Naive thymus-derived CD4-positive, alpha-beta T cell (primary cell): ENCODE results near the gene GLP1R. TPM values are rescaled to one million over a fixed set of nuclear protein-coding genes. Genes with fewer than 3 reads are reported as not detected.

ENCODE experiments used
- ATAC-seq: fragments of 150-1000 bp; cut with Tn5 transposase; 2 replicates; pipeline ENCODE4 v1.10.0; 2021; ENCODE audit warnings: mild to moderate bottlenecking, moderate library complexity
- CTCF ChIA-PET: fragments of 350-600 bp; sonication (Branson Sonifier 250); formaldehyde crosslinking; loops from one replicate; lab custom pipeline; 2021; ENCODE audit warnings: antibody characterized with exemption; lab: Charles Lee
- POLR2A ChIA-PET: fragments of 350-600 bp; sonication (Branson Sonifier 250); formaldehyde crosslinking; loops from one replicate; lab custom pipeline; 2021; ENCODE audit warnings: antibody characterized with exemption, inconsistent platforms; lab: Charles Lee
- DNase-seq, 9 donors: peaks; one replicate each; pipeline versions ENCODE4 v3.0.0 to v3.0.0-alpha.2; 2020 to 2022; ENCODE audit warnings: mixed read lengths in 1 of 9
- H3K27ac ChIP-seq: one replicate; pipeline ENCODE4 v1.7.0; 2013; ENCODE audit warnings: mild to moderate bottlenecking, low read depth, low read length, moderate library complexity
- H3K27me3 ChIP-seq, 2 donors: one replicate each; pipeline ENCODE4 v1.7.0; 2013; ENCODE audit warnings: low read length in 2 of 2, mild to moderate bottlenecking in 2 of 2, moderate library complexity in 2 of 2; ENCODE audit not compliant: control insufficient read depth in 2 of 2, insufficient read depth in 2 of 2
- H3K36me3 ChIP-seq, 3 experiments: 1 replicate in 2 of 3; 2 replicates in 1 of 3; pipeline ENCODE4 v1.7.0; 2013; ENCODE audit warnings: low read length in 3 of 3, mild to moderate bottlenecking in 3 of 3, moderate library complexity in 1 of 3; ENCODE audit not compliant: insufficient read depth in 3 of 3, control insufficient read depth in 2 of 3
- H3K4me1 ChIP-seq, 2 donors: one replicate each; pipeline ENCODE4 v1.7.0; 2013; ENCODE audit warnings: low read length in 2 of 2, mild to moderate bottlenecking in 2 of 2, moderate library complexity in 1 of 2; ENCODE audit not compliant: control insufficient read depth in 2 of 2, insufficient read depth in 2 of 2
- H3K4me3 ChIP-seq: 2 replicates; pipeline ENCODE4 v1.7.0; 2013; ENCODE audit warnings: mild to moderate bottlenecking, low read length
- H3K9me3 ChIP-seq, 3 experiments: 1 replicate in 2 of 3; 2 replicates in 1 of 3; pipeline ENCODE4 v1.7.0; 2013; ENCODE audit warnings: low read length in 3 of 3; ENCODE audit not compliant: control insufficient read depth in 2 of 3
- H3K27ac Mint-ChIP-seq, 9 donors: one replicate each; pipeline ENCODE4 v1.8.0; 2020 to 2022; ENCODE audit warnings: mixed read lengths in 9 of 9, mild to moderate bottlenecking in 8 of 9, moderate library complexity in 5 of 9, inconsistent platforms in 2 of 9
- H3K27me3 Mint-ChIP-seq, 5 donors: one replicate each; pipeline ENCODE4 v1.8.0; 2021 to 2022; ENCODE audit warnings: mixed read lengths in 5 of 5, mild to moderate bottlenecking in 1 of 5
- H3K36me3 Mint-ChIP-seq, 5 donors: one replicate each; pipeline ENCODE4 v1.8.0; 2020 to 2022; ENCODE audit warnings: mixed read lengths in 5 of 5, mild to moderate bottlenecking in 3 of 5, inconsistent platforms in 1 of 5
- H3K4me1 Mint-ChIP-seq, 7 donors: one replicate each; pipeline ENCODE4 v1.8.0; 2020 to 2022; ENCODE audit warnings: mixed read lengths in 7 of 7, mild to moderate bottlenecking in 3 of 7, inconsistent platforms in 1 of 7
- H3K4me3 Mint-ChIP-seq, 10 donors: one replicate each; pipeline ENCODE4 v1.8.0; 2020 to 2022; ENCODE audit warnings: mild to moderate bottlenecking in 10 of 10, mixed read lengths in 10 of 10, moderate library complexity in 6 of 10, inconsistent platforms in 2 of 10
- H3K9me3 Mint-ChIP-seq, 11 donors: one replicate each; pipeline ENCODE4 v1.8.0; 2020 to 2022; ENCODE audit warnings: mixed read lengths in 11 of 11, mild to moderate bottlenecking in 4 of 11, inconsistent platforms in 1 of 11, moderate library complexity in 1 of 11
- intact Hi-C, 2 donors: fragments of 100-400 bp; cut with micrococcal nuclease; formaldehyde crosslinking; loops; one replicate each; pipeline ENCODE4 v1.15.1; 2023
- polyA plus RNA-seq, 2 donors: library from polyadenylated mRNA; unstranded; fragments of 300-500 nt; fragmentation: Illumina TruSeq; gene quantifications; one replicate each; pipeline ENCODE4 v1.2.3, GENCODE V29; 2021
- total RNA-seq, 6 experiments: library from RNA in 5 of 6; stranded (reverse) in 5 of 6; gene quantifications; 1 replicate in 5 of 6; 2 replicates in 1 of 6; pipeline ENCODE4 v1.2.3 and lab custom pipeline; 2021 to 2026

GLP1R gene
- total and polyA plus RNA-seq, 7 experiments from 2014 or later = not detected

DNA sequence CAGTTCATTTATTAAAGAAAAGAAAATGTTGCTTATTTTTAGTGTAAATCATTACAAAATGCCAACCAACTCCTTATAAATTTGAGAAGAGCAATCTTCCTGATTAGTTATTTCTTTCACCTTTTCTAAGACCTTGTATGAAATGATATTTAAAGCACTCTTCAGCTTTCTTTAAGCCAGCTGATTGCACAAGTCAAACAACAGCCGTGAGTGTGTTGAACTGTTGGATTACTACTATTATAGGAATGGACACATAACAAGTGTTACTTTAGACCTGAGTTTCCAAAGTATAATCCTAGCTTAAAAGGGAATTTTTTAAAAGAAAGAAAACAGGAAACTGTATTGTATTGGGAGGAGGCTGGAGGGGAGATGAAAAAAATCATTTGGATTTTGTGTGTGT is 26.8 kb upstream of the GLP1R start:
- ChIA-PET POLR2A (no interaction called here), CTCF (no interaction called here)
- intact Hi-C loops = no loop called here
- H3K4me1 ChIP-seq = no peaks in the 10 kb centered on the region
- no peaks in the 10 kb centered on the region for H3K36me3 Mint-ChIP-seq
- no peaks in the 10 kb centered on the region for H3K4me1 Mint-ChIP-seq
- no peak overlapping the region for H3K27ac Mint-ChIP-seq
- peaks cover 2 to 21% (median 9%) of the 10 kb centered on the region in 5 donors for H3K27me3 Mint-ChIP-seq
- no peaks in the 10 kb centered on the region for H3K9me3 Mint-ChIP-seq
- no peaks in the 10 kb centered on the region for H3K27me3 ChIP-seq
- no peak for ATAC-seq
- no peaks in the 10 kb centered on the region for H3K36me3 ChIP-seq
- H3K4me3 ChIP-seq = no peak overlapping the region
- H3K9me3 ChIP-seq = no peaks in the 10 kb centered on the region
- H3K4me3 Mint-ChIP-seq = no peak overlapping the region
- H3K27ac ChIP-seq = no peak overlapping the region
- DNase-seq = no peak

GRCh38 chr6:39026175-39026574 is 22.4 kb upstream of the GLP1R start:
- ATAC-seq (no peak), DNase-seq (no peak)
- intact Hi-C loops = no loop called here
- H3K27me3 ChIP-seq = no peaks in the 10 kb centered on the region
- no peaks in the 10 kb centered on the region for H3K36me3 ChIP-seq
- H3K9me3 ChIP-seq = no peaks in the 10 kb centered on the region
- Mint-ChIP-seq H3K27ac (no peak overlapping the region), H3K4me1 (no peaks in the 10 kb centered on the region), H3K4me3 (no peak overlapping the region), H3K36me3 (no peaks in the 10 kb centered on the region), H3K27me3 (peaks cover 20 to 38% (median 22%) of the 10 kb centered on the region in 5 donors), H3K9me3 (no peaks in the 10 kb centered on the region)
- CTCF ChIA-PET = interaction anchor here (1.0 to 1.2 kb wide), 2 partner anchors 9 to 154 kb away, joined by 3 read pairs; no protein-coding TSS in a partner anchor
- POLR2A ChIA-PET = no interaction called here
- no peaks in the 10 kb centered on the region for H3K4me1 ChIP-seq
- no peak overlapping the region for H3K27ac ChIP-seq
- no peak overlapping the region for H3K4me3 ChIP-seq

DNA sequence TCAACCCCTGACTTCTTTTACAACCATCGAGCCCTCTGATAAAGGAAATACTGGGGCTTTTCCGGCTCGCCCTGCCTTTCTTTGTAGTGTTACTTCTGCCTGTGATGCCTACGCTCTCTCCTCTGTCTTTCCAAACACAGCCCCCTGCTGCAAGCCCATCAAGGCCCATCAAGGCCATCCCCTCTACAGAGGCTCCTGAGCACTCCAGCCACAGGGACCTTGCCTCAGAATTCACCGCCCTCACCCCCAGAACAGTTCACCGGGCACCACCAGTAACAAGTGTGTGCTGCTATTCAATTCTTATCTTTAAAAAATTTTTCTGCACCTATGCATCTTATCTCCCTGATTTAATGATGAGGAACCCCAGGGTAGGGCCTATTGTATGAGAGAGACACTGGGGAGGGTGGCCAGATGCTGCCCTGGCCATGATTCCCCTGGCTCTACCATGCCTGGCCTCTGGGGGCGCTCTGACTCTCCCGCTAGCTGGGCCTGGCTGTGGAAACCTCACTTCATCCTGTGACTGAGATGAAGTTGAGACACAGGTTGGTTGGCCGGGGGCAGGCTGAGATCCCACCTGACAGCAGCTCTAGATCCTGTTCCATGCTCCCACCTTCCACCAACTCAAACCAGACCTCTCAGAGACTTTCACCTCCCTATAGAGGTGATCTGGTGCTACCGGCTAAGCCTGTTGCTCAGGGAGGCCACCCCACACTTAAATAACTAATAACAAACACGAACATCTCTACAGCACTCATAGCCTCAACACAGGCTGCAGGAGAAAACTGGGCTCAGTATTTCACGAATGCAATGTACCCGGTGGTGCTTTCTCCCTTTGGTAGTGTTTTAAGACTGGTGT is 19.2 kb upstream of the GLP1R start:
- Histone ChIP-seq H3K4me3 (no peak overlapping the region), H3K9me3 (no peaks in the 10 kb centered on the region), H3K4me1 (no peaks in the 10 kb centered on the region), H3K27ac (no peak overlapping the region), H3K27me3 (no peaks in the 10 kb centered on the region), H3K36me3 (no peaks in the 10 kb centered on the region)
- Mint-ChIP-seq H3K27me3 (peaks cover 28 to 59% (median 33%) of the 10 kb centered on the region in 5 donors), H3K9me3 (peaks cover 0 to 4% (median 0%) of the 10 kb centered on the region in 11 donors), H3K27ac (no peak overlapping the region), H3K36me3 (no peaks in the 10 kb centered on the region), H3K4me3 (no peak overlapping the region), H3K4me1 (no peaks in the 10 kb centered on the region)
- peak; percentile 67 for ATAC-seq
- DNase-seq = peak in 3 of 9 donors; percentile 14 to 62 (median 31)
- intact Hi-C loops = loop anchor here in 1 of 2 donors (1.0 kb wide), 1 partner anchor 274 kb away; no protein-coding TSS in a partner anchor
- ChIA-PET POLR2A (no interaction called here), CTCF (interaction anchor here (0.6 kb wide), 1 partner anchor 277 kb away, joined by 3 read pairs; no protein-coding TSS in a partner anchor)

DNA sequence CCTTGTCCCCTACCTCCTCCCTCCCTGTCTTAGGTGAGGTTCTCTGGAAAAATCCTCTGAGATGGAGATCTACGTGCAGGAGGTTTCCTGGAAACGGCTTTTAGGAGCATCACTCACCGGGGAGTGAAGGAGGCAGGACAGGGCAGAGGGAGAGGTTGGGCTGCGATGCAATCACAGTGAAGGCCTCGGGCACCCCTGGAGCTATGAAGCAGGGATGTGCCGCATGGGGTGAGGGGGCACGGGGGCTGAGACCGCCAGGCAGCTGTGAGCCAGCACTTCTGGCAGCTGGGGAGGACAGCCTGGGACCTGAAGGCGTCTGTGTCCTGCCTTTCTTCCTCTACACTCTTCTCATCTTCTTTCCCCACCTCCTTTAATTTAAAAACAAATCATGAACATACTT is 12.9 kb upstream of the GLP1R start:
- peaks cover 0 to 7% (median 0%) of the 10 kb centered on the region in 11 donors for H3K9me3 Mint-ChIP-seq
- Histone ChIP-seq H3K27me3 (no peaks in the 10 kb centered on the region), H3K9me3 (no peaks in the 10 kb centered on the region), H3K4me3 (no peak overlapping the region), H3K36me3 (no peaks in the 10 kb centered on the region), H3K27ac (no peak overlapping the region), H3K4me1 (no peaks in the 10 kb centered on the region)
- H3K27me3 Mint-ChIP-seq = peaks cover 37 to 60% (median 58%) of the 10 kb centered on the region in 5 donors
- peaks cover 0 to 8% (median 0%) of the 10 kb centered on the region in 7 donors for H3K4me1 Mint-ChIP-seq
- DNase-seq = no peak
- no peak overlapping the region for H3K4me3 Mint-ChIP-seq
- ChIA-PET POLR2A (no interaction called here), CTCF (no interaction called here)
- intact Hi-C loops = no loop called here
- no peak overlapping the region for H3K27ac Mint-ChIP-seq
- no peaks in the 10 kb centered on the region for H3K36me3 Mint-ChIP-seq
- no peak for ATAC-seq

- Histone ChIP-seq H3K4me3 (no peak overlapping the region), H3K9me3 (no peaks in the 10 kb centered on the region), H3K36me3 (no peaks in the 10 kb centered on the region), H3K27ac (no peak overlapping the region), H3K27me3 (no peaks in the 10 kb centered on the region), H3K4me1 (no peaks in the 10 kb centered on the region)
- ATAC-seq (no peak), DNase-seq (no peak)
- intact Hi-C loops = no loop called here
- Mint-ChIP-seq H3K4me1 (peaks cover 0 to 8% (median 0%) of the 10 kb centered on the region in 7 donors), H3K27me3 (peaks cover 37 to 67% (median 56%) of the 10 kb centered on the region in 5 donors), H3K4me3 (no peak overlapping the region), H3K9me3 (peaks cover 0 to 10% (median 0%) of the 10 kb centered on the region in 11 donors), H3K27ac (no peak overlapping the region), H3K36me3 (no peaks in the 10 kb centered on the region)
- ChIA-PET POLR2A (no interaction called here), CTCF (no interaction called here)
These were observed 11.5 kb upstream of the GLP1R start for GRCh38 chr6:39037082-39037508.

DNA sequence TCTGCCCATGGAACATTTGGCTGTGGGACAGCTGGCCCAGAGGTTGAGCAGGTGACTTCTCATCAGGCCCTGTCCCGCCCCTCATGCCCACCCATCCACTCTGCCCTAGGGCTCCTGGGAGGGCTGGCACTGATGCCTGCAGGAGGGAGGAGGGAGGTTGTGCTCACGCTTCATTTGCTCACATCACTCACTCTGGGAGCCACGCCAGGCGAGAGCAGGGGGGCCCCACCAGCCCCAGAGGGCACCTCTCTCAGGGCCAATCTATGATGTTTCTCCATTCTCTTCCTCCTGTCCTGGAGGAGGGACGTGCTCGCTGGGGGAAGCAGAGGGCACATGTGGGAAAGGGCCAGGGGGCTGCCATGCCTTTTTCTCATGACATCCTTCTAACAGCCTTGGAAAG is 10.9 kb upstream of the GLP1R start:
- intact Hi-C loops = no loop called here
- H3K9me3 Mint-ChIP-seq = peaks cover 0 to 10% (median 0%) of the 10 kb centered on the region in 11 donors

More for the DNA sequence above, 10.9 kb upstream of the GLP1R start:
- no peaks in the 10 kb centered on the region for H3K36me3 Mint-ChIP-seq
- no peak overlapping the region for H3K4me3 ChIP-seq
- POLR2A ChIA-PET = no interaction called here
- H3K27me3 ChIP-seq = no peaks in the 10 kb centered on the region
- CTCF ChIA-PET = no interaction called here
- no peak overlapping the region for H3K27ac Mint-ChIP-seq
- H3K27me3 Mint-ChIP-seq = peaks cover 37 to 63% (median 53%) of the 10 kb centered on the region in 5 donors
- H3K9me3 ChIP-seq = no peaks in the 10 kb centered on the region
- no peak overlapping the region for H3K27ac ChIP-seq
- ATAC-seq (no peak), DNase-seq (no peak)
- H3K4me1 ChIP-seq = no peaks in the 10 kb centered on the region
- no peak overlapping the region for H3K4me3 Mint-ChIP-seq
- H3K36me3 ChIP-seq = no peaks in the 10 kb centered on the region
- H3K4me1 Mint-ChIP-seq = peaks cover 0 to 8% (median 0%) of the 10 kb centered on the region in 7 donors
